Brain microvascular endothelial cell (primary cell): ENCODE data around the gene CEP85.
A peak's percentile ranks its signal among the peaks of the same experiment; 100 is the strongest.
"Not testable (repeated sequence)": the region's sequence is repeated elsewhere in the genome, so short reads cannot be mapped to it uniquely, and the experiment has no call there.

ENCODE experiments used
- DNase-seq: peaks from one replicate; pipeline ENCODE4 v3.0.0-alpha.2; 2020
- H3K27ac ChIP-seq: fragments of 250-450 bp; sonication (Bioruptor Pico); 2 replicates; pipeline ENCODE4 v1.5.1; 2020; ENCODE audit warnings: mild to moderate bottlenecking, moderate library complexity
- H3K27me3 ChIP-seq: fragments of 250-450 bp; sonication (Bioruptor Pico); replicated peaks from 2 replicates; pipeline ENCODE4 v1.5.1; 2020; ENCODE audit warnings: mild to moderate bottlenecking
- H3K36me3 ChIP-seq: fragments of 250-450 bp; sonication (Bioruptor Pico); replicated peaks from 2 replicates; pipeline ENCODE4 v1.5.1; 2020; ENCODE audit warnings: mild to moderate bottlenecking
- H3K4me3 ChIP-seq: 2 replicates; pipeline ENCODE4 v1.5.1; 2011; ENCODE audit warnings: low read depth, mild to moderate bottlenecking, control low read depth, low read length, moderate library complexity
- in situ Hi-C: cut with HindIII; loops from 2 replicates; pipeline ENCODE4 v1.10.0; 2017; ENCODE audit warnings: low sequenced_read_pairs, low pct_ligation_motif_present
- TF ChIP-seq, protein P1 (sequence below): IDR thresholded peaks from 2 replicates; pipeline ENCODE4 v1.5.1; 2011; ENCODE audit warnings: low read depth, mild to moderate bottlenecking, moderate library complexity, low read length, control low read depth, inconsistent platforms; ENCODE audit errors: missing control alignments

Gene CEP85

DNA sequence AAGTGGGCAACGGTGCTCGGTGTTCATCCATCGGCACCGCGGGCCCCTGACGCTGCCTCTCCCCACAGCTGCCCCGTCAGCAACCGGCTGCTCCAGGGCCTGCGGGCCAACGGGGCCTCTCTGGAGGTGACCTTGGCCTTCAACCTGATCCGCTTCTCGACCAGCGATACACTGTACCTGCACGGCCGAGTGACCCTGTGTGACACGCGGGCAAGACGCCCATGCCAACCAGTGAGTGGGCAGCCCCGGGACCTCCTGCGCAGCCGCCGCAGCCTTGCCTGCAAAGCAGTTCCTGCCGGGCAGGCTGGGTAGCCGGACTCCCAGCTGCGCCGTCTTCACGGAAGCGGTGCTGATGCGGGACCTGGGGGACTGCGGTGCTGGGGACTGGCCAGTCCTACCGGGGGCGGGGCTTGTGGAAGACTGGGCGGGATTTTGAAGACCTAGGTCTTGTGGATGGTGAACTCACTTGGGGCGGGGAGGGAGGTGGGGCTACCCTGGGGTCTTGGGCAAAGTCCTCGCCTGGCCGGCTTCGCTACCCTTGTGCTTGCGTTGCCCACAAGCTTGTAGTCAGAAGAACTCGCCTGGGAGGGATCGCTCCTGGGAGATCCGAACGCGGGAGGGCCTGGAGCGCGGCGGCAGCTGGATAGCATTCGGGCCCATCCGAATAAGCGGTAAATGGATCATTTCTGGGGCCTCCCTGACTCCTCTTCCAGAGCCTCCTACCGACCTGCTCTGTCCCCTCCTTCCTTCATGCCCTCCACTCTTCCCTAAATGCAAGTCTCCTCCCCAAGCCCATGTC, 8.8 kb upstream of the CEP85 start:
- TF ChIP-seq, protein P1, sequence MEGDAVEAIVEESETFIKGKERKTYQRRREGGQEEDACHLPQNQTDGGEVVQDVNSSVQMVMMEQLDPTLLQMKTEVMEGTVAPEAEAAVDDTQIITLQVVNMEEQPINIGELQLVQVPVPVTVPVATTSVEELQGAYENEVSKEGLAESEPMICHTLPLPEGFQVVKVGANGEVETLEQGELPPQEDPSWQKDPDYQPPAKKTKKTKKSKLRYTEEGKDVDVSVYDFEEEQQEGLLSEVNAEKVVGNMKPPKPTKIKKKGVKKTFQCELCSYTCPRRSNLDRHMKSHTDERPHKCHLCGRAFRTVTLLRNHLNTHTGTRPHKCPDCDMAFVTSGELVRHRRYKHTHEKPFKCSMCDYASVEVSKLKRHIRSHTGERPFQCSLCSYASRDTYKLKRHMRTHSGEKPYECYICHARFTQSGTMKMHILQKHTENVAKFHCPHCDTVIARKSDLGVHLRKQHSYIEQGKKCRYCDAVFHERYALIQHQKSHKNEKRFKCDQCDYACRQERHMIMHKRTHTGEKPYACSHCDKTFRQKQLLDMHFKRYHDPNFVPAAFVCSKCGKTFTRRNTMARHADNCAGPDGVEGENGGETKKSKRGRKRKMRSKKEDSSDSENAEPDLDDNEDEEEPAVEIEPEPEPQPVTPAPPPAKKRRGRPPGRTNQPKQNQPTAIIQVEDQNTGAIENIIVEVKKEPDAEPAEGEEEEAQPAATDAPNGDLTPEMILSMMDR = no peak
- no peak overlapping the region for H3K27ac ChIP-seq
- peak; percentile 15 for DNase-seq
- in situ Hi-C loops = no loop called here
- H3K4me3 ChIP-seq = peak overlapping the region; percentile 52
- H3K27me3 ChIP-seq = peaks cover 3% of the 10 kb centered on the region
- no peaks in the 10 kb centered on the region for H3K36me3 ChIP-seq

DNA sequence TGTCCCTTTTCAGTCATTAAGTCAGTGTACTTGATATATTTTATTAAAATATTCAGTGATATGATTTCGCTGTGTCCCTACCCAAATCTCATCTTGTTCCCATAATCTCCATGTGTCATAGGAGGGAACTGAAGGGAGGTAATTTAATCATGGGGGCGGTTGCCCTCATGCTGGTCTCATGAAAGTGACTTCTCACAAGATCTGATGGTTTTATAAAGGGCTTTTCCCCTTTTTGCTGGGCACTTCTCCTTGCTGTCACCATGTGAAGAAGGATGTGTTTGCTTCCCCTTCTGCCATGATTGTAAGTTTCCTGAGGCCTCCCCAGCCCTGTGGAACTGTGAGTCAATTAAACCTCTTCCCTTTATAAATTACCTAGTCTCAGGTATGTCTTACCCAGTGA, 3.3 kb upstream of the CEP85 start:
- H3K27me3 ChIP-seq, DNase-seq, H3K27ac ChIP-seq, H3K4me3 ChIP-seq, in situ Hi-C loops, H3K36me3 ChIP-seq: not testable (repeated sequence)

DNA sequence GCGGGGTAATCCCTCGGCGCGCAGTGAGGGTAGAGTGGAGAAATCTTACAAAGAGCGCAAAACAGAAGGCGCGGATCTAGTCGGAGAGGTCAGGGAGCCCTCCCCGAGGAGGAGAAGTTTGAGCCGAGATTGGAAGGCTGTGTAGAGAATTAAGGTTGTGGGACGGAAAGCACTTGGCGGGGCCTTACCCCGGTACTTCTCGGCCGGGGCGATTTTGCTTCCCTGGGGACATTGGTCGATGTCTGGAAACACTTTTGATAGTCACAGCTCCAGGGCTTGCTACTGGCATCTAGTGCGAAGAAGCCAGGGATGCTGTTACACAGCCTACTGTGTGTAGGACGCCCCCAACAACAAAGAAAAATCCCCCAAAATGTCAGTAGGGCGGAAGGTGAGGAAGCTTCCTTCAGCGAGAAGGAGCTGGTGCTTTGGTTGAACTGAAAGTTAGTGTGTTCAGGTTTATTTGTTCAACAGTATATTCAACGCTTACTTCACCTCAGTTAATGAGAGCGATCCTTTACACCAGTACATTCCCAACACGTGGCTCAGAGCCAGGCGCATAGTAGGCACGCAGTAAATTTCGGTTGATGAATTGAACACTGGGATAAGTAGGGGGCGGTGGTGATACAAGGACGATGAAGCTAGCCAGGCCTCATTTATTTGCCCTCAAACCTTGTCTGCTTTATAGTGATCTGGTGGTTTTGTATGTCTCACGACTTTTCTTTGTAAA, 807 bp downstream of the CEP85 start:
- TF ChIP-seq, protein P1 = peak; percentile 30
- peak overlapping the region; percentile 98 for H3K4me3 ChIP-seq
- H3K36me3 ChIP-seq = no peaks in the 10 kb centered on the region
- DNase-seq = peak; percentile 15
- H3K27ac ChIP-seq = peak overlapping the region; percentile 38
- no peaks in the 10 kb centered on the region for H3K27me3 ChIP-seq
- in situ Hi-C loops = no loop called here

DNA sequence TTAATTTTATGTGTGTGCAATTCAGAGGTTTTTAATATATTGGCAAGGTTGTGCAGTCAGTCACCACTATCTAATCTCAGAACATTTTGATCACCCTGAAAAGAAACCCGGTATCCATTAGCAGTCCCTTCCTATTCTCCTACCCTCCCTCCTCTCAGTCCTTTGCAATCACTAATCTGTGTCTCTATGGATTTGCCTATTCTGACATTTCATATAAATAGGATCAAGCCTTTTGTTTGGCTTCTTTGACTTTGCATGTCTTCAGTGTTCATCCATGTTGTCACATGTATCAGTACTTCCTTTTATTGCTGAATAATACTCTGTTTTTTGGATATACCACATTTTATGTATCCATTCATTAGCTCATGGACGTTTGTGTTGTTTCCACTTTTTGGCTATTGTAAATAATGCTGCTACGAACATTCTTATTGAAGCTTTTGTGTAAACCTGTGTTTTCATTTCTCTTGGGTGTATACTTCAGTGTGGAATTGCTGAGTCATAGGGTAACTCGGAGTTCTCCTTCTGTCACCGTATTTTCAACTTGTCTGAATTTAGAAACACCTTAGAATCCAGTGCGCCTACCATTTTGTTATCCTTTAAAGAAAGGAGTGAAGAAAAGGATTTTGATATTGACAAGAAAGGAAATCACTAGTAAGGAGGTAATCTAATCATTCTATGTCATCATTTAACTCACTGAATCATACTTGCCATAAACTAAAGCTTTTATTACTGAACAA, 3.4 kb downstream of the CEP85 start:
- in situ Hi-C loops = no loop called here
- TF ChIP-seq, protein P1 = no peak
- peak overlapping the region; percentile 19 for H3K27ac ChIP-seq
- no peak overlapping the region for H3K4me3 ChIP-seq
- no peaks in the 10 kb centered on the region for H3K36me3 ChIP-seq
- no peak for DNase-seq
- no peaks in the 10 kb centered on the region for H3K27me3 ChIP-seq

DNA sequence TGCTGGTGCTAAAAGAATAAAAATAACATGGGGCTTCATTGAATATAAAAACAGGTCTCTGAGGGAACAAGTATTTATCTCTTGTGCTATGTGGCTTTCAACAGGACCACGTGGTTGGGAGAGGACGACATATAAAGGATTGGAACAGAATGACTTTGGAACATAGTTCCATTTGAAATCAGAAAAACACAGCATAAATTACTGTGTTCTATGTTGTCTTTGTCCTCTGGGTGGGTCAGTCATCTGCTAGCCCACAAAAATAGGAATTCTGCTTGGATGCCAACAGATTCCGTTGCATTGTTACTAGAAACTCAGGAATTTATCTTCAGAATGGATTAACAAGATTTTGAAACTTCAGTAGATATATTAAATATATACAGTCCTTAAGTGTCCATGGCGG, 5.9 kb downstream of the CEP85 start:
- no peaks in the 10 kb centered on the region for H3K27me3 ChIP-seq
- TF ChIP-seq, protein P1 = no peak
- in situ Hi-C loops = no loop called here
- H3K27ac ChIP-seq = peak overlapping the region; percentile 22
- peaks cover 3% of the 10 kb centered on the region for H3K36me3 ChIP-seq
- H3K4me3 ChIP-seq = no peak overlapping the region
- DNase-seq = peak; percentile 34

DNA sequence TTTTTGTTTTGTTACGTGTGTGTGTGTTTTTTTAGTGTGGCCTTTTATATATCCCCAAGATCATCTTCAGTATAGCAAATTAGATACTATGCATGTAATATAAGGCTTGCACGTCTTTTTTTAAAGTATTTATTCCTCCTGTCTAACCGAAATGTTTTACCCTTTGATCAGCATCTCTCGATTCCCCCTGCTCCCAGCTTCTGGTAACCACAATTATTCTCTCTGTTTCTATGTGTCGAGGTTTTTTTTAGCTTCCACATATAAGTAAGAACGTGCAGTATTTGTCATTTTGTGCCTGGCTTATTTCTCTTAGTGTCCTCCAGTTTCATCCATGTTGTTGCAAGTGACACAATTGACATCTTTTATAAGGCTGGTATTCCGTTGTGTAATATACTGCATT, 18.7 kb downstream of the CEP85 start:
- TF ChIP-seq, protein P1 = no peak
- H3K27me3 ChIP-seq = no peaks in the 10 kb centered on the region
- no peak overlapping the region for H3K27ac ChIP-seq
- peaks cover 18% of the 10 kb centered on the region for H3K36me3 ChIP-seq
- DNase-seq = no peak
- in situ Hi-C loops = no loop called here
- H3K4me3 ChIP-seq = no peak overlapping the region
